GM21786 (cell line): Measurements from ENCODE around the gene IMP3.
"Not testable (repeated sequence)": the region's sequence is repeated elsewhere in the genome, so short reads cannot be mapped to it uniquely, and the experiment has no call there.

ENCODE experiments used
- ATAC-seq: cut with Tn5 transposase; IDR thresholded peaks from one replicate; pipeline ENCODE4 v1.9.1; 2021; ENCODE audit not compliant: unreplicated experiment

The IMP3 gene

DNA sequence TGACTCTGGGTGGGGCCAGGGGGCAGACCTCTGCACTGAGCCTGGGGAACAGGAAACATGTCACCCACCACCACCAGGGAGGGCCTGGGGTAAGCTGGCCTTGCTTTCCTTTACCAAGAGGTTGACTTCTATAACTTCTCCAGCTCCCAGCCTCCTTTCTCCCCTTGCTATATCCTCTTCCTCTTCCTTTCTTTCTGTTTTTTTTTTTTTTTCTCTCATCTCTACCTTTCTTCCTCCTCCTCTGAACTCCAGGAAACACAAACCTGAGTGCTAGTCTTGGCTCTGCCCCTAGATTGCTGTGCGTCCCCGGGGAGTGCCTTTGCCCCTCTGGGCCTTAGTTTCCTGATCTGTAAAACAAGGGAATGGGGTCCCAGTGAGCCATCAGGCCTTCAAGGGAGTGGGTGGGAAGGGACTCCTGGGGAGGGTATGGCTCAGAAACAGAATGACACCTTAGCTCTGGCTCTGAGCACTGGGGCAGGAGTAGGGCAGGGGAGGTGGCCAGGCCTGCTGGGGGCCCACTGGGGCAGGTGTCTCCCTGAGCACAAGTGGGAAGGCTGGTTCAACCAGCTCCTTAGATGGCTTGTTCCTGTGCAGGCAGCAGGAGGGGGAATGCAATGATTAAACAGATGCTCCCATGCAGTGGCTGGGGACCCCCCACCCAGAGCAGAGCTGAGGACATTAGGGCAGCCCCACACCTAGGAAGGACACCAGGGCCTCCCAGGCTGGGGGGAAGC is 12.0 kb upstream of the IMP3 start:
- ATAC-seq, result no peak

DNA sequence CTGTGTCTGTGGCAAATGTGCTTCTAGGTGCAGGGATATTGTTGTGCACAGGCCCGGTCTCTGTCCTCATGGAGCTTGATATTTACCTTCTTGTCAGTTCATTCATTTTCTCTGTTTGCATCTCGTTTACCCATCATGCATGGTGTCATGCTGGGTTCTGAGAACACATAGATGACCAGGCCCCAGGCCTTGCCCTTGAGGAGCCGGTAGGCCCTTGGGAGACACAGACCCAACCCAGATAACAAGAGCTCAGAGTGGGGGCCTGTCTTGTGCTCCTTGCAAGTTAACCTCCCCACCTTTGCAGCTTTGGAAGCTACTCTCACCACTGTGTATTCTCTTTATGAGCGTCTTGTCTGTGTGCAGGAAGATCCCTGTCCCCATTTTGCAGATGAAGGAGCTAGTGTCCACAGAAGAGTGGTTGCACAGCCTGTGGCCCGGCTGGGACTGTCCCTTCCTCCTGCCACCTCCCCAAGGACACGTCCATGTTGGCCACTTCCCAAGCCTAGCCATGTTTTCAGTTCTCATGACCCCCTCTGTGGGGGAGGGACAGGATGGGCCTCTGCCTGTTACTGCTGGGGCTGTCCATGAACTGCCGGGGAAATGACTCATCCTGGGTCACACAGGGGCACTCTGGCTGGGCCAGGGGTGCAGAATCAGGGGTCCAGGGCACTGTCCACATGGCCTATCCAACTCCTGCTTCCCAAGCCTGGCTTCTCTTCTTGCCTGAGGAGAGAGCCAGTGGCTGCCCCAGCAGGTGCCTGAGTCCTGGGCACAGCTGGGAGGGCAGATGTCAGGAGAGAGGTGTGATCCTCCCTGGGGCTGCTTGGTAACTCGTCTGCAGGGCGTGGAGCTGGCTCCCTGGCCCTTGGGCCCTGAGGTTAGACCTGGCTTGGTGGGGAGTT is 11.1 kb upstream of the IMP3 start:
- no peak for ATAC-seq

DNA sequence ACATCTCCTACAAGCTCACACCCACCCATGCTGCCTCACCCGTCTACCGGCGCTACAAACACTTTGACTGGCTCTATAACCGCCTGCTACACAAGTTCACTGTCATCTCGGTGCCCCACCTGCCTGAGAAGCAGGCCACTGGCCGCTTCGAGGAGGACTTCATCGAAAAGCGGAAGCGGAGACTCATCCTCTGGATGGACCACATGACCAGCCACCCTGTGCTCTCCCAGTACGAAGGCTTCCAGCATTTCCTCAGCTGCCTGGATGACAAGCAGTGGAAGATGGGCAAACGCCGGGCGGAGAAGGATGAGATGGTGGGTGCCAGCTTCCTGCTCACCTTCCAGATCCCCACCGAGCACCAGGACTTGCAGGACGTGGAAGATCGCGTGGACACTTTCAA is 9.8 kb upstream of the IMP3 start:
- ATAC-seq, result no peak

GRCh38 chr15:75649045-75649761 is 9.2 kb upstream of the IMP3 start:
- no peak for ATAC-seq

GRCh38 chr15:75648156-75649000 is 8.4 kb upstream of the IMP3 start:
- ATAC-seq, result no peak

- no peak for ATAC-seq
These were observed 7.5 kb upstream of the IMP3 start, which contains the start of gene SNX33 for GRCh38 chr15:75647370-75648155. SNX33 (plus strand) TSS chr15:75647912; CDS start chr15:75649103, 1,191 bp downstream.

DNA sequence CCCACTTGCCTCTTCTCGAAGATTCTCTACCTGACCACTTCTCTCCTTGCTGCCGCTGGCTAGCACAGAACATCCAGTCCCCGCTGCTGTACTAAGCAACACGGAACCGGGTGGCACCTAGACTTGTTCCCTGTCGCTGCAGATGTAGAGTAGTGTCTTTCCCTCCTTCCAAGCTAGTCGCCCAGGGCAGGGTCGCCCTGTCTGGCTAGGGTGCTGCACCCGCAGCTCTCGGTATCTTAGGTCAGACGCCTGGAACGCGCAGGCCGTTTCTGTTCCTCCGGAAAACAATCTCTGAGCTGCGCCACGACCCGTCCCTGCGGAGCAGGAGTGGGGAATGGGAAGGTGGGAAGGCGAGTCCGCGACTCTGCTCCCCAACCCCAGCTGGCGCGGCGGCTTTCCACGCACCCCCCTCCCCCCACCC is 6.9 kb upstream of the IMP3 start:
- no peak for ATAC-seq

- ATAC-seq, result no peak
These were observed 6.3 kb upstream of the IMP3 start for GRCh38 chr15:75646112-75646943.

DNA sequence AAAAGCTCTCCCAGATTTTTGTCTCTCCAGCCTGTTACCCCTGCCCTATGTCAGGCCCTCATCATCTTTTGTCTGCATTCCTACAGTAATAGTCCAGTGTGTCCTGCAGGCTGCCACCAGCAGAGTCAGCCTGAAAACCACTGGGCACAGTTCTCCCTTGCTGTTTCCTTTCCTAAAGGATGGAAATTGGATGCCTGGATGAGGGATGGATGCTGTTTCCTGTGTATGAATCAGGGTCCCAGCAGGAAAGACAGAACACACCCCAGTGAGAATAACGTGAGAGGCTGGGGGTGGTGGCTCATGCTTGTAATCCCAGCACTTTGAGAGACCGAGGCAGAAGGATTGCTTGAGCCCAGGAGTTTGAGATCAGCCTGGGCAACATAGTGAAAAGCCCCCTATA is 4.4 kb upstream of the IMP3 start:
- ATAC-seq, result no peak

- no peak for ATAC-seq
These were observed 1.6 kb upstream of the IMP3 start for GRCh38 chr15:75641603-75642002.

GRCh38 chr15:75641179-75641503 is 1.1 kb upstream of the IMP3 start:
- no peak for ATAC-seq

GRCh38 chr15:75640483-75641178 is 607 bp upstream of the IMP3 start:
- peak; percentile 20 for ATAC-seq

DNA sequence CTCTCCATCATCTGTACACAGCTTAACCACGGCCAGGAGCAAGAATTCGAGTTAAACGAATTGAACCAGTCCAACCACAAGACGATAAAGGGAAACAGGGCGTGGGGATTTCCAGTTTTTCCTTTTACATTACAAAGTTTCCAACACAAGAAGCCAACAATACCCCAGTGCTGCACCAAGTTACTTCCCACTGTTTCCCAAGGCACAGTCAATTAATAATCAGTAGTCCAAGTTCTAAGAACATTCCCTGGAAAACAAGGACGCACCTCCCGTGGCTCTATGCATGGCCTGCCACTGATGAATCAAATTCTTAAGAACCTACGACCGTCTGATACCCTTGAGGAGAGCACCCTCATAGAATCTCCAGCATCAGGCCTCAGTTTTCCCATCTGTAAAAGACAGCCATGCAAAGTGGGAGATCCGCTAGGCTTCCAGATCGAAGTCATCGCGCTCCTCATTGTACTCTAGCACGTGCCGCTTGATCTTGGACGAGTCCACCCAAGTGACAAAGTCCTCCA is 774 bp downstream of the IMP3 start:
- no peak for ATAC-seq

DNA sequence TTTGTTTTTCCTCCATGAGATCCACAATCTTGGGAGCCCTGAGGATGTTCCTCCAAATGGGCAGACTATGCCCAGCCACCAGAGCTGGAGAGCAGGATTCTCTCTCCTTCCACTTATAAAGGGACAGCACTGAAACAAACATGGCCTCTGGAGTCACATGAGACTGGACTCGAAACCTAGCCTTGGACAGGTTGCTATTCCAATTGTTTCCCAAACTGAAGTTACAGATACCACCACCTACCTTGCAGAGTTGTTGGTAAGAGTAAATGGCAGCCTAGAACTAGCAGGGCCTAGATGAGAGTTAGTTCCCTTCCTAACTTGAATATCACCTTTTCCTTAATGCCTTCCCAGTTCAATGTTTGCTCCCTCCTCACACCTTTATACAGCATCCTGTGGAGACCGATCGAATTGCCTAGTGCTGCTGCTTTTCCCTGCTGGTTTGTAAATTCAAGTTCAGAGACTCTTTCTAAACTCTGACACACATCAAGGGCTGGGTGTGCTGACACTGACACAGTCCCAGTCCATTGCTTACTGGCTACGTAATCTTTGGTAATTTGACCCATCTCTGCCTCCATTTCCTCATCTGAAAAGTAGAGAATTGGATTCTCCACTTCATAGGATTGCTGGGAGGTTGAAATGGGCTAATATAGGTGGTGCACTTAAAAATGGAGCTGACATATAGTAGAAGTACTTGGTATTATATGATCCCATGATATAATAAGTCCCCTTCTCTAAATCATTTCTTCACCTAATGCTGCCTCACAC is 2.6 kb downstream of the IMP3 start:
- no peak for ATAC-seq

GRCh38 chr15:75636026-75636425 is 4.0 kb downstream of the IMP3 start:
- ATAC-seq, result no peak

DNA sequence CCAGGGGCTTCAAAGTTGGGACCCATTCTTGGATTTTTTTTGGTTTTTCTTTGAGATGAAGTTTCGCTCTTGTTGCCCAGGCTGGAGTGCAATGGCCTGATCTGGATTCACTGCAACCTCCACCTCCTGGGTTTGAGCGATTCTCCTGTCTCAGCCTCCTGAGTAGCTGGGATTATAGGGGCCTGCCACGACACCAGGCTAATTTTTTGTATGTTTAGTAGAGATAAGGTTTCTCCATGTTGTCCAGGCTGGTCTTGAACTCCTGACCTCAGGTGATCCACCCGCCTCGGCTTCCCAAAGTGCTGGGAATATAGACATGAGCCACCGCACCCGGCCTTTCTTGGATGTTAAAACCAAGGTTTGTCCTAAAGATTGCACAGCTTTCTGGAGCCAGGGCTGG is 6.1 kb downstream of the IMP3 start:
- ATAC-seq, result not testable (repeated sequence)

DNA sequence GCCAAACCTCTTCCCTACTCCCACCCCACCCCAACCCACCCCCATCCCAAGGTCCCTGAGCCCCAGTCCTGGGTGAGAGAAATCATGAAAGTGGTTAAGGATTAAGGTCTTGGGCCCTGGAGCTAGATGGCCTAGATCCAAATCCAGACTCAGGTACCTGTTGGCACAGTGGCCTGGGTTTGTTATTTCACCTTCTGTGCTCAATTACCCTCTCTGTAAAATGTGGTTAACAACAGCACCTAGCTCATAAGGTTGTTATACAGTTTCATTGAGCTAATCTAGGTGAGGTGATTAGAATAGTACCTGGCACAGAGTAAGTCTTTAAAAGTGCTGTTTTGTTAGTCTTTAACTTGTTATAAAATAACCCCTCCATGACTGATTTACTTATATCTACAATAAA is 8.1 kb downstream of the IMP3 start:
- ATAC-seq, result no peak
